Measurements from ENCODE around the gene COA8. TPM values are rescaled to one million over a fixed set of nuclear protein-coding genes. Genes with fewer than 3 reads are reported as not detected.

Gene COA8
- total and polyA plus RNA-seq, 2 donors, result 22.3 to 39.2 TPM

DNA sequence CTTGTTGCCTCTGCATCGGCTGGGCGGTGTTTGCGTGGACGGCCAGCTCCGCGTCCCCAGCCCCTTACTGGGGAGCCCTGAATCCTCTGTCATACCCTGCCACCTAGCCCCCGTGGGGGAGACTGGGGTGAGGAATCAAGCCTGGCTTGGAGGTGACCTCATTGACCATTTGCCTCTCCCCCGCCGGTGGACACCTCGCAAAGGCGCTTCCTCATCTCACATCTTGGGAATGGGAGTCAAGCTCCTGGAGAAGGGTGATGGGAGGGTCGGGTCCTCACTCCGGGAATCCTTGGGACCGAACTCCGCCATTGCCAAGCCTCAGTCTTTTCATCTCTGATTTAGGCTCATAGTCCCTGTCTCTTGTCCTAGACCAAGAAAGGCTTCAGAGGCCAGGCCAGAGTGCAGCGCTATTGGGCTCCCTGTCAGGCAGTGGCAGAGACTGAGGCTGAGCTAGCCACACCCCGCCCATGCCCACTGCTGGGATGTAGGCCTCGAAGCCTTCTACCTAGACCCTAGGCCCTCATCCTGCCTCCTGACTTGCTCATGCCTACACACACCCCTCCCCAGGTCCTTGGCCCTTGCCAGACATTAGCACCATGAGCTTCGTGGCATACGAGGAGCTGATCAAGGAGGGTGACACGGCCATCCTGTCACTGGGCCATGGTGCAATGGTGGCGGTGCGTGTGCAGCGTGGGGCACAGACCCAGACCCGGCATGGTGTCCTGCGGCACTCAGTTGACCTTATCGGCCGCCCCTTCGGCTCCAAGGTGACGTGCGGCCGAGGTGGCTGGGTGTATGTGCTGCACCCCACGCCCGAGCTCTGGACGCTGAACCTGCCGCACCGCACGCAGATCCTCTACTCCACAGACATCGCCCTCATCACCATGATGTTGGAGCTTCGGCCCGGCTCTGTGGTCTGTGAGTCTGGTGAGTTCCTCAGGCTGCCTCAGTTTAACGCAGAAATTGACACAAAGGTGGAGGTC is 33.1 kb upstream of the COA8 start:
- no peak overlapping the region for H3K27ac ChIP-seq (ENCODE audit: low read depth in 1 of 2, low read length in 1 of 2)
- peaks cover 6 to 25% of the 10 kb centered on the region in 2 donors for H3K4me1 ChIP-seq (ENCODE audit: control insufficient read depth in 2 of 2, insufficient read depth in 2 of 2, low read length in 2 of 2)
- no peaks in the 10 kb centered on the region for H3K9me3 ChIP-seq (ENCODE audit: control insufficient read depth in 2 of 2, insufficient read depth in 1 of 2, low read length in 1 of 2)
- WGBS, result 58% methylated on average over 42 of the region's 42 CpGs
- H3K36me3 ChIP-seq (ENCODE audit: control insufficient read depth in 2 of 2, insufficient read depth in 2 of 2, low read length in 1 of 2), result peaks cover 3 to 12% of the 10 kb centered on the region in 2 donors
- DNase-seq (ENCODE audit: low read depth in 6 of 9, low spot score in 9 of 9), result no peak
- H3K4me3 ChIP-seq (ENCODE audit: low read length in 2 of 2), result peak overlapping the region; percentile 71 to 77
- H3K27me3 ChIP-seq (ENCODE audit: control insufficient read depth in 2 of 2, insufficient read depth in 1 of 2, low read length in 1 of 2), result peaks cover 2 to 24% of the 10 kb centered on the region in 2 donors

DNA sequence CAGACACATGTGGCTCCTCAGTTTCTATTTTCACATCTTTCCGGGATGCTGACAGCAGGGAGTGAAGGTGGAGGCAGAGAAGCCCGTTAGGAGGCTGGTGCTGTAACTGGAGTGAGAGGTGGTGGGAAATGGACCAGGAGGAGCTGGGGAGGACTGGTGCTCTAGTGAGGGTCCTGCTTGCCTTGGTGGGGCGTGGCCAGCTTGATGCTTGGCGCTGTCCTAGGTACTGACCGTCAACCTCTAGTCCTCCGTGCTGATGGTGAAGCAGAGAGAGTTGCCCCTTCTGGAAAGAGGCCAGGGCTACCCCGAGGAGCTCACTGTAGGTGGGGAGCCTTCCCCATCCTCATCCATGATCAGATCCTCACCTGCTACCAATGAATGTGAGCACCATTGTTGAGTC is 32.4 kb upstream of the COA8 start:
- no peak overlapping the region for H3K27ac ChIP-seq (ENCODE audit: low read depth in 1 of 2, low read length in 1 of 2)
- peak in 2 of 9 donors; percentile 26 to 35 for DNase-seq (ENCODE audit: low read depth in 6 of 9, low spot score in 9 of 9)
- no peak overlapping the region for H3K4me3 ChIP-seq (ENCODE audit: low read length in 2 of 2)
- WGBS, result 89% methylated on average over 7 of the region's 7 CpGs
- peaks cover 2 to 20% of the 10 kb centered on the region in 2 donors for H3K27me3 ChIP-seq (ENCODE audit: control insufficient read depth in 2 of 2, insufficient read depth in 1 of 2, low read length in 1 of 2)
- H3K9me3 ChIP-seq (ENCODE audit: control insufficient read depth in 2 of 2, insufficient read depth in 1 of 2, low read length in 1 of 2), result no peaks in the 10 kb centered on the region
- peaks cover 3 to 19% of the 10 kb centered on the region in 2 donors for H3K36me3 ChIP-seq (ENCODE audit: control insufficient read depth in 2 of 2, insufficient read depth in 2 of 2, low read length in 1 of 2)
- peaks cover 6 to 25% of the 10 kb centered on the region in 2 donors for H3K4me1 ChIP-seq (ENCODE audit: control insufficient read depth in 2 of 2, insufficient read depth in 2 of 2, low read length in 2 of 2)

DNA sequence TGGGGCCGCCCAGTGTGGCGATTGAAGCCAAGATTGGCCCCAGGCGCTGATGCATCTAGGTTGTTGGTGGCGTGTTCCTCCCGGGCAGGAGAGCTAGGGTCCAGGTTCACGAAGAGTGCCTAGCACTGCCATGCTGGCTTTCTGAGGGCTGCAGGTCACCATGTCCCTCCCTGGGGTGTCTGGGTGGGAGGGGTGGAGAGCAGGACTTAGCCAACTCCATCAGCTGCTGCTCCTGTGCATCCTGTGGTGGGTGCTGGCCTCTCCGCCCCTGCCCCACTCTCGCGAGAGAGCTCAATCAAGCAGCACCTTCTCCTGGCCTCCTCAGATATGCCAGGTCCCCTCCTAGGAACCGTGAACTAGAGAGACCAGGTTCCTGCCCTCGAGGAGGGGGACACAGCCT is 31.9 kb upstream of the COA8 start:
- Histone ChIP-seq H3K27ac (ENCODE audit: low read depth in 1 of 2, low read length in 1 of 2) (no peak overlapping the region), H3K27me3 (ENCODE audit: control insufficient read depth in 2 of 2, insufficient read depth in 1 of 2, low read length in 1 of 2) (peaks cover 2 to 17% of the 10 kb centered on the region in 2 donors), H3K36me3 (ENCODE audit: control insufficient read depth in 2 of 2, insufficient read depth in 2 of 2, low read length in 1 of 2) (peaks cover 3 to 20% of the 10 kb centered on the region in 2 donors), H3K4me1 (ENCODE audit: control insufficient read depth in 2 of 2, insufficient read depth in 2 of 2, low read length in 2 of 2) (peaks cover 6 to 25% of the 10 kb centered on the region in 2 donors), H3K9me3 (ENCODE audit: control insufficient read depth in 2 of 2, insufficient read depth in 1 of 2, low read length in 1 of 2) (no peaks in the 10 kb centered on the region), H3K4me3 (ENCODE audit: low read length in 2 of 2) (no peak overlapping the region)
- WGBS, result 95% methylated on average over 11 of the region's 11 CpGs
- no peak for DNase-seq (ENCODE audit: low read depth in 6 of 9, low spot score in 9 of 9)

DNA sequence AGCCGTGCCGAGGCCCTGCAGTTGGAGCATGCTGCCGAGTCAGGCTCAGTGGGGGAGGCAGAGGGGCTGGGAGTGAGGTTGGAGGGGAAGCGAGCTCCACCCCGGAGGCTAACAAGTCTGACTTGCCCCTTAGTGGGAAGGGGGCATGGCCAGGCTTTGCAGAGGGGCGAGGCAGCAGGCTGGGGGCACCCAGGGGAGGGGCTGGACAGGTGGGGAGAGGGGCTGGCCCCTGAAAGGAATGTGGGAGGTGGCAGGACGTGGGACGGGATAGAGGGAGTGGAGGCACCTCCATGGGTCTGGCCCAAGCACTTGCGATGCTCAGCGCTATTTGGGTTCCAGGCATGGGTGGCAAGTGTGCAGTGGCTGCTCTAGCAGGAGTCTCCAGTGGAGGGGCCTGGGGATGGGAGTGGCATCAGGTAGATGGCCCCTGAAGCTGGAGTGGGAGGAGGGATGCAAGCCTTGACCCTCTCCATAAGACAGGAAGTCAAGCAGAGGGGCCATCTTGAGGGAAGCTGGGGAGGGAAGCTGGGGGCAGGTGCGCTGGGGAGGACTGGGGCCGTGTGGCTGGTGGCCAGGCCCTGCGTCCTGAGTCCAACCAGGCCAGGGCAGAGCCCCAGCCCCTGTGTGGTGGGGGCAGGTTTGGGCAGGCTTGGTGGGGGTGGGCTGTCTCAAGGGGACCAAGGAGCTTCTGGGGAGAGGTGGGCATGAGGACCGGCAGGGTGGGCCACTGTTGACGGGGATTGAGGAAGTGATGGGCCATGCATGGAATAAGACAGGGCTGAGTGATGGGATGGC is 31.1 kb upstream of the COA8 start:
- peaks cover 6 to 25% of the 10 kb centered on the region in 2 donors for H3K4me1 ChIP-seq (ENCODE audit: control insufficient read depth in 2 of 2, insufficient read depth in 2 of 2, low read length in 2 of 2)
- H3K36me3 ChIP-seq (ENCODE audit: control insufficient read depth in 2 of 2, insufficient read depth in 2 of 2, low read length in 1 of 2), result peaks cover 3 to 20% of the 10 kb centered on the region in 2 donors
- no peaks in the 10 kb centered on the region for H3K9me3 ChIP-seq (ENCODE audit: control insufficient read depth in 2 of 2, insufficient read depth in 1 of 2, low read length in 1 of 2)
- DNase-seq (ENCODE audit: low read depth in 6 of 9, low spot score in 9 of 9), result no peak
- peaks cover 0 to 9% of the 10 kb centered on the region in 2 donors for H3K27me3 ChIP-seq (ENCODE audit: control insufficient read depth in 2 of 2, insufficient read depth in 1 of 2, low read length in 1 of 2)
- 98% methylated on average over 15 of the region's 15 CpGs for WGBS
- H3K4me3 ChIP-seq (ENCODE audit: low read length in 2 of 2), result no peak overlapping the region
- no peak overlapping the region for H3K27ac ChIP-seq (ENCODE audit: low read depth in 1 of 2, low read length in 1 of 2)

DNA sequence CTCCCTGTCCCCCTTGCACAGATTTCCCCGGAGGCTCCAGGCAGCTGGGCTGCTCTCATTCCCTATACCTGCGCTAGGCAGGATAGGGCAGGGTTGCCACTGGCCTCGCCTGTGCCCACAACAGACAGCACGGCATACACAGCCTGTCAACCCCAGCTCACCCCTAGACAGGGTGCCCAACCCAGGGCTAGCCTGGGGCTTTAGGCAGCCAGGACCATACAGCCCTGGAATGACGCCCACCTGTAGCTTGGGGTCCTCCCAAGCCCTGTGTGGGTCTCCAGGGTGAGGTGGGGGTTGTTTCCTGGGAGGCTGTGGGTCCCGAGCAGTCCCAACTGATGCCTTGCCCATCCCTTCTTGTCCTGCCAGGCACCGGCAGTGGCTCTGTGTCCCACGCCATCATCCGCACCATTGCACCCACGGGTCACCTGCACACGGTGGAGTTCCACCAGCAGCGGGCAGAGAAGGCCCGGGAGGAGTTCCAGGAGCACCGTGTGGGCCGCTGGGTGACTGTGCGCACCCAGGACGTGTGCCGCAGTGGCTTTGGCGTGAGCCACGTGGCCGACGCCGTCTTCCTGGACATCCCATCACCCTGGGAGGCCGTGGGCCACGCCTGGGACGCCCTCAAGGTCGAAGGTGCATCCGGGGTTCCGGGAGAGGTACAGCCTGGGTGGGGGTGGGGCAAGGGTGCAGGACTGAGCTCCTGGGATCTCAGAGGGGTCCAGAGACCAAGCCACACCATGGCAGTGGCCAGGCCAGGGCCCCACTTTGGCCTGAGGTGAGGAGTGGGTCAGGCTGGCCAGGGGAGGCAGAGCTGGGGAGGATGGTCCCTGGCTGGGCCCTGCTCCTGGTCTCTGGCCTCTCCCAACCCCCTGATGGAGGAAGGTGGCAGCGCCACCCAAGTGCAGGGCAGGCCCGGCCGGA is 30.3 kb upstream of the COA8 start:
- H3K9me3 ChIP-seq (ENCODE audit: control insufficient read depth in 2 of 2, insufficient read depth in 1 of 2, low read length in 1 of 2), result no peaks in the 10 kb centered on the region
- DNase-seq (ENCODE audit: low read depth in 6 of 9, low spot score in 9 of 9), result no peak
- H3K4me1 ChIP-seq (ENCODE audit: control insufficient read depth in 2 of 2, insufficient read depth in 2 of 2, low read length in 2 of 2), result peaks cover 6 to 25% of the 10 kb centered on the region in 2 donors
- H3K27me3 ChIP-seq (ENCODE audit: control insufficient read depth in 2 of 2, insufficient read depth in 1 of 2, low read length in 1 of 2), result peaks cover 0 to under 1% of the 10 kb centered on the region in 2 donors
- no peak overlapping the region for H3K27ac ChIP-seq (ENCODE audit: low read depth in 1 of 2, low read length in 1 of 2)
- 98% methylated on average over 32 of the region's 32 CpGs for WGBS
- no peak overlapping the region for H3K4me3 ChIP-seq (ENCODE audit: low read length in 2 of 2)
- peaks cover 3 to 20% of the 10 kb centered on the region in 2 donors for H3K36me3 ChIP-seq (ENCODE audit: control insufficient read depth in 2 of 2, insufficient read depth in 2 of 2, low read length in 1 of 2)

DNA sequence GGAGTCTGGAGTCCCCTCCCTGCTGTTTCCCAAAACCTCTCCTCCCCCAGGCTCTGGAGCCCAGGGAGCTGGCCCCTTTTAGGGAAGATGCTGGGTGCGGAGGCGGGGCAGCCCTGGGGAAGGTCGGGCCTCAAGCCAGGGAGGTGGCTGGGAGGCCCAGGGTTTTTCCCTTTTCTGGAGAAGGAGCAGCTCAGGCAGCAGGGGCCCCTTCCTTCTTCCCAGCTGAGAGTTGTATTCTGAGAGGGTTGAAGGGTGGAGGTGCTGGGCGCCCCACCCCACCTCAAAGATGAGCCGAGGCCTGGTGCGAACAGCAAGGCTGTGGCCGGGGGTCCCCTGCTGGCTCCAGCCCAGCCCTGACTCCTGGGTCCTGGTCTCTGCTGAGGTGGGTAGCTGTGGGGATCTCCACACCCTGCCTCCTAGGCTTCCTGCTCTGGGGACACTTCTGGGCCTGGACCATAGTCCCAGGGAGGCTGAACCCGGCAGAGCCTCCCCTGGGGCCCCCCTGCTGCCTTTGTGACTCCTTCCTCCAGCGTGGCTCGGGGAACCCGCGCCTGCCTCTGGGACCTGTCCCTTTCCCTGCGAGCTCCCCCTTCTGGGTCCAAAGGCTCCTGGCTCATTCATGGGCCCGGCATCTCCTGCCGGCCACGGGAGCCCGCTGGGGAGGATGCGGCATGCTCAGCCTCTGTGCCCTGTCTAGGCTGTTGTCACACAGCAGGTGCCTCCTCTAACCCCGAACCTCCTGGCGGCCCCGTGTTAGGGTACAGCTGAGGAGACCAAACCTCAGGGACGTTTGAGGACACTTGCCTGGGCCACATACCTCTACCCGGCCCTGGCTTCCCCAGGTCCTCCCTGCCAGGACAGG is 29.4 kb upstream of the COA8 start:
- no peak overlapping the region for H3K27ac ChIP-seq (ENCODE audit: low read depth in 1 of 2, low read length in 1 of 2)
- peaks cover 6 to 17% of the 10 kb centered on the region in 2 donors for H3K4me1 ChIP-seq (ENCODE audit: control insufficient read depth in 2 of 2, insufficient read depth in 2 of 2, low read length in 2 of 2)
- no peak for DNase-seq (ENCODE audit: low read depth in 6 of 9, low spot score in 9 of 9)
- H3K4me3 ChIP-seq (ENCODE audit: low read length in 2 of 2), result no peak overlapping the region
- H3K36me3 ChIP-seq (ENCODE audit: control insufficient read depth in 2 of 2, insufficient read depth in 2 of 2, low read length in 1 of 2), result peaks cover 3 to 20% of the 10 kb centered on the region in 2 donors
- peaks cover 0 to 2% of the 10 kb centered on the region in 2 donors for H3K27me3 ChIP-seq (ENCODE audit: control insufficient read depth in 2 of 2, insufficient read depth in 1 of 2, low read length in 1 of 2)
- 96% methylated on average over 23 of the region's 23 CpGs for WGBS
- H3K9me3 ChIP-seq (ENCODE audit: control insufficient read depth in 2 of 2, insufficient read depth in 1 of 2, low read length in 1 of 2), result no peaks in the 10 kb centered on the region

DNA sequence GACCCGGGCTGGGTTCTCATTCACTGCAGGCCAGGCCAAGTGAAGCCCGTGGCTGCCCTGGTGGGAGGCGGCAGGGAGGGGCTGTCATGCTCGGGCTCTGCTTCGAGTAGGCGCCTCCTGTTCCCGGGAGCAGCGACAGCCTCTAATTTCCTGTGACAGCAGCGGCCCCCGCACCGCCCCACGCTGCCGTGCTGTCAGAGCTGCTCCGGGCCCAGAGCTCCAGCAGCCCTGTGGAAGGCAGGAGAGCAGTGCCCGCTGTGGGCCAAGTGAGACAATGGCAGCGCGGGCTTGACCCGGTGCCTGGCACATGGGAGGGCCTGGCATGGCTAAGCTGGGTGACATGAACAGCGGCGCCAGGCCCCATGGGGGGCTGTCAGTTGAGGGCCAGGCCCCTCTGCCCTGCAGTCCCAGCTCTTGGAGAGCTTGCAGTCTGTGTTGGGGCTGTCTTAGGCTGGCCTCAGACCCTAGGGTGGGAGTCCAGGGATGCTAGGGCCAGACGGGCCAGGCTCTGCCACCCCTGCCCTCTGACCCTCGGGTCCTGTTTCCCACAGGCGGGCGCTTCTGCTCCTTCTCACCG is 28.7 kb upstream of the COA8 start:
- Histone ChIP-seq H3K27ac (ENCODE audit: low read depth in 1 of 2, low read length in 1 of 2) (no peak overlapping the region), H3K36me3 (ENCODE audit: control insufficient read depth in 2 of 2, insufficient read depth in 2 of 2, low read length in 1 of 2) (peaks cover 3 to 20% of the 10 kb centered on the region in 2 donors), H3K4me3 (ENCODE audit: low read length in 2 of 2) (no peak overlapping the region), H3K9me3 (ENCODE audit: control insufficient read depth in 2 of 2, insufficient read depth in 1 of 2, low read length in 1 of 2) (no peaks in the 10 kb centered on the region), H3K4me1 (ENCODE audit: control insufficient read depth in 2 of 2, insufficient read depth in 2 of 2, low read length in 2 of 2) (peaks cover 6 to 12% of the 10 kb centered on the region in 2 donors), H3K27me3 (ENCODE audit: control insufficient read depth in 2 of 2, insufficient read depth in 1 of 2, low read length in 1 of 2) (peaks cover 0 to 9% of the 10 kb centered on the region in 2 donors)
- no peak for DNase-seq (ENCODE audit: low read depth in 6 of 9, low spot score in 9 of 9)
- WGBS, result 97% methylated on average over 25 of the region's 25 CpGs
